Measurements from ENCODE around the gene HECTD4. TPM values are rescaled to one million over a fixed set of nuclear protein-coding genes. Genes with fewer than 3 reads are reported as not detected.

HECTD4 gene
- total and polyA plus RNA-seq, 2 of the 4 experiments (the other 2 are of a cell fraction): 12.9 to 13.0 TPM

- in situ Hi-C loops (cut with MboI; ENCODE audit: low sequenced_read_pairs): no loop called here
- no peaks in the 10 kb centered on the region for H3K27me3 ChIP-seq (ENCODE audit: control insufficient read depth, insufficient read depth, low read length)
- no peak overlapping the region for H3K56ac ChIP-seq (ENCODE audit: extremely low read depth, insufficient read depth, low read length)
- no peak overlapping the region for H3K27ac ChIP-seq (ENCODE audit: insufficient read depth, low read length)
- no peak overlapping the region for H4K8ac ChIP-seq (ENCODE audit: low read depth in 2 of 2, low read length in 2 of 2)
- no peak overlapping the region for H2AK5ac ChIP-seq (ENCODE audit: low read depth, low read length)
- H4K5ac ChIP-seq (ENCODE audit: low read depth, low read length): no peak overlapping the region
- ATAC-seq (ENCODE audit: low read depth) (no peak), DNase-seq (no peak)
- no peak overlapping the region for H2AK9ac ChIP-seq (replicated peaks; ENCODE audit: low read depth, low read length, poor library complexity)
- dilution Hi-C loops (cut with HindIII; ENCODE audit: low sequenced_read_pairs, unreplicated experiment): no loop called here
- no peaks in the 10 kb centered on the region; the same call in 1 of the 2 replicates for H3K4me1 ChIP-seq (ENCODE audit: control insufficient read depth, insufficient read depth, low read length)
- H3K4me2 ChIP-seq (ENCODE audit: low read depth, low read length): no peak overlapping the region
- H3K9ac ChIP-seq (ENCODE audit: low read depth, low read length): no peak overlapping the region
- H3K18ac ChIP-seq (ENCODE audit: low read depth, low read length): no peak overlapping the region
- ChIA-PET POLR2A (ENCODE audit: unreplicated experiment) (no interaction called here), CTCF (no interaction called here)
- H3K9me3 ChIP-seq (ENCODE audit: control insufficient read depth, insufficient read depth, low read length): no peaks in the 10 kb centered on the region
- TF ChIP-seq CEBPB (IDR thresholded peaks at IDR 0.05; ENCODE audit: low read depth, low read length): 0 out of 2 replicates have a peak, but pooled peaks have one; percentile 29
- no peak for TF ChIP-seq CTCF (conservative IDR thresholded peaks at IDR 0.05; ENCODE audit: low read depth, low read length)
- H3K36me3 ChIP-seq (ENCODE audit: control insufficient read depth, insufficient read depth, low read length): no peaks in the 10 kb centered on the region
- H3K14ac ChIP-seq (replicated peaks; ENCODE audit: low read depth, low read length): no peak overlapping the region
- no peak overlapping the region for H2BK5ac ChIP-seq (ENCODE audit: low read depth, low read length, poor library complexity, severe bottlenecking)
- intact Hi-C loops (cut with micrococcal nuclease): no loop called here
- H3K4ac ChIP-seq (ENCODE audit: low read depth, low read length): no peak overlapping the region
- H2AFZ ChIP-seq (replicated peaks; ENCODE audit: low read length, poor library complexity): no peak overlapping the region
- no peak overlapping the region for H2BK20ac ChIP-seq (ENCODE audit: low read depth, low read length)
- H4K91ac ChIP-seq (ENCODE audit: insufficient read depth, low read depth, low read length): no peak overlapping the region
- H4K20me1 ChIP-seq (ENCODE audit: insufficient read depth, low read length): peaks cover 22% of the 10 kb centered on the region
- H3K4me3 ChIP-seq (ENCODE audit: insufficient read depth, low read depth, low read length): no peak overlapping the region
- no peak overlapping the region for H3K23ac ChIP-seq (ENCODE audit: low read depth, low read length)
- WGBS, 2 experiments (ENCODE audit: extremely low coverage in 2 of 2, insufficient read length in 1 of 2): 100% methylated on average over 1 of the region's 4 CpGs; no CpG with 5 or more reads in 1 of the 2 experiments
- no TSS peak for BruUV-seq (replicated peaks)
- no peak overlapping the region for H2BK15ac ChIP-seq (ENCODE audit: low read depth, low read length)
- peaks cover 2% of the 10 kb centered on the region; the same call in 1 of the 2 replicates for H3K9me1 ChIP-seq (ENCODE audit: insufficient read depth, low read length)
- no peak overlapping the region for H2BK120ac ChIP-seq (ENCODE audit: low read depth, low read length)
- H3K79me1 ChIP-seq (ENCODE audit: low read depth in 1 of 2, low read length in 2 of 2): peaks cover 29 to 47% of the 10 kb centered on the region in 2 experiments
These were observed 27.8 kb downstream of the HECTD4 start for GRCh38 chr12:112354399-112354798.

Data from IMR-90 (cell line).